Trophoblast cell (in vitro differentiated cells and primary cell): ENCODE results near the gene CPSF4L.

Experiments used
- DNase-seq, 2 donors: peaks; one replicate each; pipeline ENCODE4 v3.0.0-alpha.2; 2016
- H2AFZ ChIP-seq: 2 replicates; pipeline ENCODE4 v1.6.1; 2013; ENCODE audit warnings: low read length, moderate library complexity, mild to moderate bottlenecking; ENCODE audit not compliant: insufficient read depth, poor library complexity
- H2AK5ac ChIP-seq: 2 replicates; pipeline ENCODE4 v1.6.1; 2013; ENCODE audit warnings: mild to moderate bottlenecking, low read length
- H2BK120ac ChIP-seq: 2 replicates; pipeline ENCODE4 v1.6.1; 2013; ENCODE audit warnings: low read length, mild to moderate bottlenecking, moderate library complexity; ENCODE audit not compliant: insufficient read depth, poor library complexity
- H2BK12ac ChIP-seq: 2 replicates; pipeline ENCODE4 v1.6.1; 2013; ENCODE audit warnings: mild to moderate bottlenecking, low read length, moderate library complexity
- H2BK5ac ChIP-seq: 2 replicates; pipeline ENCODE4 v1.6.1; 2013; ENCODE audit warnings: low read length, low read depth, moderate library complexity, mild to moderate bottlenecking; ENCODE audit not compliant: poor library complexity
- H3K14ac ChIP-seq: 2 replicates; pipeline ENCODE4 v1.6.1; 2013; ENCODE audit warnings: mild to moderate bottlenecking, low read length
- H3K18ac ChIP-seq: 2 replicates; pipeline ENCODE4 v1.6.1; 2013; ENCODE audit warnings: mild to moderate bottlenecking, low read length
- H3K23ac ChIP-seq: 2 replicates; pipeline ENCODE4 v1.6.1; 2013; ENCODE audit warnings: low read length
- H3K27ac ChIP-seq: 2 replicates; pipeline ENCODE4 v1.5.1; 2013; ENCODE audit warnings: low read depth, mild to moderate bottlenecking, inconsistent platforms, low read length, moderate library complexity
- H3K27me3 ChIP-seq: 2 replicates; pipeline ENCODE4 v1.6.1; 2013; ENCODE audit warnings: inconsistent platforms, mild to moderate bottlenecking, low read length, moderate library complexity; ENCODE audit not compliant: insufficient read depth
- H3K36me3 ChIP-seq, 2 experiments: 1 replicate in 1 of 2; 2 replicates in 1 of 2; pipeline ENCODE4 v1.6.1; 2013; ENCODE audit warnings: low read length in 2 of 2, mild to moderate bottlenecking in 2 of 2, moderate library complexity in 1 of 2; ENCODE audit not compliant: insufficient read depth in 2 of 2, control insufficient read depth in 1 of 2
- H3K4ac ChIP-seq: 2 replicates; pipeline ENCODE4 v1.6.1; 2013; ENCODE audit warnings: low read depth, mild to moderate bottlenecking, low read length, moderate library complexity
- H3K4me1 ChIP-seq, 2 experiments: 1 replicate in 1 of 2; 2 replicates in 1 of 2; pipeline ENCODE4 v1.6.1; 2013; ENCODE audit warnings: low read length in 2 of 2, mild to moderate bottlenecking in 2 of 2, moderate library complexity in 1 of 2; ENCODE audit not compliant: insufficient read depth in 2 of 2, control insufficient read depth in 1 of 2
- H3K4me2 ChIP-seq: 2 replicates; pipeline ENCODE4 v1.6.1; 2013; ENCODE audit warnings: inconsistent platforms, mild to moderate bottlenecking, low read length, moderate library complexity
- H3K4me3 ChIP-seq: 2 replicates; pipeline ENCODE4 v1.5.1; 2013; ENCODE audit warnings: mild to moderate bottlenecking, low read depth, low read length, inconsistent platforms
- H3K79me1 ChIP-seq: one replicate; pipeline ENCODE4 v1.6.1; 2013; ENCODE audit warnings: low read length
- H3K79me2 ChIP-seq: 2 replicates; pipeline ENCODE4 v1.6.1; 2013; ENCODE audit warnings: low read length, mild to moderate bottlenecking; ENCODE audit not compliant: control insufficient read depth, insufficient read depth, poor library complexity
- H3K9ac ChIP-seq: 2 replicates; pipeline ENCODE4 v1.6.1; 2013; ENCODE audit warnings: mild to moderate bottlenecking, low read length
- H3K9me3 ChIP-seq: 2 replicates; pipeline ENCODE4 v1.6.1; 2013; ENCODE audit warnings: low read depth, mild to moderate bottlenecking, control low read depth, inconsistent platforms, low read length; ENCODE audit not compliant: insufficient read depth
- H4K12ac ChIP-seq: 2 replicates; pipeline ENCODE4 v1.6.1; 2013; ENCODE audit warnings: low read depth, mild to moderate bottlenecking, low read length, moderate library complexity
- H4K8ac ChIP-seq: 2 replicates; pipeline ENCODE4 v1.6.1; 2013; ENCODE audit warnings: low read depth, mild to moderate bottlenecking, low read length, moderate library complexity
- H4K91ac ChIP-seq: one replicate; pipeline ENCODE4 v1.6.1; 2013; ENCODE audit warnings: low read depth, mild to moderate bottlenecking, low read length, moderate library complexity
- WGBS: extraction: QIAGEN DNeasy Blood & Tissue Kit; methylation state at CpG from one replicate; pipeline ENCODE4 v1.1.7; 2013; ENCODE audit warnings: missing lambda C conversion rate; ENCODE audit not compliant: insufficient read length, insufficient coverage; ENCODE audit errors: extremely low coverage; 5-methylcytosine and 5-hydroxymethylcytosine counted together

CPSF4L gene

GRCh38 chr17:73255671-73256181, 6.0 kb downstream of the CPSF4L start:
- H3K14ac ChIP-seq = no peak overlapping the region
- H3K79me2 ChIP-seq = no peaks in the 10 kb centered on the region
- H3K4ac ChIP-seq = no peak overlapping the region
- H3K36me3 ChIP-seq = no peaks in the 10 kb centered on the region
- H3K9ac ChIP-seq = no peak overlapping the region
- H2BK120ac ChIP-seq = no peak overlapping the region
- no peak overlapping the region for H2AFZ ChIP-seq
- no peak overlapping the region for H3K27ac ChIP-seq
- no peak overlapping the region for H2AK5ac ChIP-seq
- no peaks in the 10 kb centered on the region for H3K9me3 ChIP-seq
- no peak overlapping the region for H4K12ac ChIP-seq
- H3K27me3 ChIP-seq = no peaks in the 10 kb centered on the region
- H4K8ac ChIP-seq = no peak overlapping the region
- no peak overlapping the region for H3K23ac ChIP-seq
- H3K4me3 ChIP-seq = no peak overlapping the region
- no peak overlapping the region for H3K4me2 ChIP-seq
- no CpG with 5 or more reads among the region's 8 CpGs for WGBS
- no peak overlapping the region for H4K91ac ChIP-seq
- peak; percentile 66 to 88 for DNase-seq
- H3K18ac ChIP-seq = no peak overlapping the region
- H3K4me1 ChIP-seq = no peaks in the 10 kb centered on the region
- H3K79me1 ChIP-seq = no peaks in the 10 kb centered on the region
- H2BK12ac ChIP-seq = no peak overlapping the region
- H2BK5ac ChIP-seq = no peak overlapping the region

GRCh38 chr17:73251871-73252270, 9.8 kb downstream of the CPSF4L start:
- Histone ChIP-seq H3K4me1 (no peaks in the 10 kb centered on the region), H2BK12ac (no peak overlapping the region), H3K36me3 (peaks cover 5 to 10% of the 10 kb centered on the region in 2 experiments), H2AK5ac (no peak overlapping the region), H3K23ac (no peak overlapping the region), H3K18ac (no peak overlapping the region), H3K9ac (no peak overlapping the region), H3K4ac (no peak overlapping the region), H3K27me3 (no peaks in the 10 kb centered on the region), H3K4me2 (no peak overlapping the region), H2BK120ac (no peak overlapping the region), H3K79me2 (no peaks in the 10 kb centered on the region), H2BK5ac (no peak overlapping the region), H3K9me3 (no peaks in the 10 kb centered on the region), H3K27ac (no peak overlapping the region), H2AFZ (no peak overlapping the region), H3K4me3 (no peak overlapping the region), H3K14ac (no peak overlapping the region), H4K91ac (no peak overlapping the region), H4K12ac (no peak overlapping the region), H4K8ac (no peak overlapping the region), H3K79me1 (no peaks in the 10 kb centered on the region)
- no CpG with 5 or more reads among the region's 8 CpGs for WGBS
- DNase-seq = no peak

- Histone ChIP-seq H3K4me2 (no peak overlapping the region), H3K9ac (no peak overlapping the region), H4K12ac (no peak overlapping the region), H2BK5ac (no peak overlapping the region), H4K8ac (no peak overlapping the region), H3K4ac (no peak overlapping the region), H3K9me3 (no peaks in the 10 kb centered on the region), H3K18ac (no peak overlapping the region), H2BK120ac (no peak overlapping the region), H3K27ac (no peak overlapping the region), H3K36me3 (peaks cover 7 to 15% of the 10 kb centered on the region in 2 experiments), H3K27me3 (no peaks in the 10 kb centered on the region), H3K4me1 (no peaks in the 10 kb centered on the region), H3K14ac (no peak overlapping the region), H2BK12ac (no peak overlapping the region), H3K23ac (no peak overlapping the region), H3K4me3 (no peak overlapping the region), H3K79me2 (no peaks in the 10 kb centered on the region), H3K79me1 (no peaks in the 10 kb centered on the region), H2AFZ (no peak overlapping the region), H4K91ac (no peak overlapping the region), H2AK5ac (no peak overlapping the region)
- no CpG with 5 or more reads among the region's 10 CpGs for WGBS
- DNase-seq = no peak
Measured at GRCh38 chr17:73250851-73251640, 10.6 kb downstream of the CPSF4L start.

GRCh38 chr17:73249700-73250099, 12.0 kb downstream of the CPSF4L start:
- Histone ChIP-seq H4K12ac (no peak overlapping the region), H4K8ac (no peak overlapping the region), H2BK5ac (no peak overlapping the region), H2BK12ac (no peak overlapping the region), H3K79me1 (no peaks in the 10 kb centered on the region), H3K36me3 (peaks cover 8 to 19% of the 10 kb centered on the region in 2 experiments), H3K4me1 (no peaks in the 10 kb centered on the region), H2BK120ac (no peak overlapping the region), H2AK5ac (no peak overlapping the region), H3K27ac (no peak overlapping the region), H3K23ac (no peak overlapping the region), H3K14ac (no peak overlapping the region), H3K4me2 (no peak overlapping the region), H3K4ac (no peak overlapping the region), H3K9me3 (no peaks in the 10 kb centered on the region), H4K91ac (no peak overlapping the region), H3K4me3 (no peak overlapping the region), H3K79me2 (no peaks in the 10 kb centered on the region), H3K27me3 (no peaks in the 10 kb centered on the region), H3K18ac (no peak overlapping the region), H3K9ac (no peak overlapping the region), H2AFZ (no peak overlapping the region)
- WGBS = no CpG with 5 or more reads among the region's 8 CpGs
- no peak for DNase-seq
